Esophagus squamous epithelium (tissue), 4 donors: ENCODE data around the gene DSCAML1.

ENCODE experiments used
- POLR2A ChIP-seq, 4 donors: fragments of 450-650 bp; IDR thresholded peaks; one replicate each; pipeline ENCODE4 v1.6.1; 2017; ENCODE audit warnings: antibody characterized with exemption in 4 of 4, mild to moderate bottlenecking in 4 of 4, moderate library complexity in 3 of 4
- TF ChIP-seq, protein P1 (sequence below), 6 experiments: fragments of 450-650 bp in 4 of 6; fragments of 200-600 bp in 2 of 6; sonication (generic) in 2 of 6; IDR thresholded peaks; one replicate each; pipeline ENCODE4 v1.5.1; 2016 to 2019; ENCODE audit warnings: antibody characterized with exemption in 6 of 6, mild to moderate bottlenecking in 4 of 6, moderate library complexity in 4 of 6

DNA sequence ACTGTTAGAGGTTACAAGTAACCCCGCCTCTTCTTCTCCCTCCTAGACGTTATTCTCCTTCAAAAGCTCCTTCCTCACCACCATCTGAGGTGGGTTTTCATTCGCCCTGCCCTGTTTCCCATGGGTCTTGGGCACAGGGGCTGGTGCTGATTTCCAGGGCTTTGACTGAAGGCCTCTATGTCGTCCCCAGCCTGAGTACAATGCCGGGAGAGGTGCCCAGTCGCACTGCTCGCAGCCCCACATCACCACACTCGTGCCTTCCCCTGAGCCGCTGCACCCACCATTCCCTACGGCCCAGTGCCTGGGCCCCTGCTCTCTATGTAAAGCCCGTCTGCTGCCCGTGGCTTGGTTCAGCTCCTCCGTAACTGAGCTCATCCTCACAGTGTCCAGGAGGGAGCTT is 169.8 kb downstream of the DSCAML1 start:
- TF ChIP-seq, protein P1, sequence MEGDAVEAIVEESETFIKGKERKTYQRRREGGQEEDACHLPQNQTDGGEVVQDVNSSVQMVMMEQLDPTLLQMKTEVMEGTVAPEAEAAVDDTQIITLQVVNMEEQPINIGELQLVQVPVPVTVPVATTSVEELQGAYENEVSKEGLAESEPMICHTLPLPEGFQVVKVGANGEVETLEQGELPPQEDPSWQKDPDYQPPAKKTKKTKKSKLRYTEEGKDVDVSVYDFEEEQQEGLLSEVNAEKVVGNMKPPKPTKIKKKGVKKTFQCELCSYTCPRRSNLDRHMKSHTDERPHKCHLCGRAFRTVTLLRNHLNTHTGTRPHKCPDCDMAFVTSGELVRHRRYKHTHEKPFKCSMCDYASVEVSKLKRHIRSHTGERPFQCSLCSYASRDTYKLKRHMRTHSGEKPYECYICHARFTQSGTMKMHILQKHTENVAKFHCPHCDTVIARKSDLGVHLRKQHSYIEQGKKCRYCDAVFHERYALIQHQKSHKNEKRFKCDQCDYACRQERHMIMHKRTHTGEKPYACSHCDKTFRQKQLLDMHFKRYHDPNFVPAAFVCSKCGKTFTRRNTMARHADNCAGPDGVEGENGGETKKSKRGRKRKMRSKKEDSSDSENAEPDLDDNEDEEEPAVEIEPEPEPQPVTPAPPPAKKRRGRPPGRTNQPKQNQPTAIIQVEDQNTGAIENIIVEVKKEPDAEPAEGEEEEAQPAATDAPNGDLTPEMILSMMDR (IDR thresholded peaks at IDR 0.05) = no peak
- no peak for TF ChIP-seq POLR2A (IDR thresholded peaks at IDR 0.05)
